Caco-2 (cell line): ENCODE data around the gene ZNF521. TPM values are rescaled to one million over a fixed set of nuclear protein-coding genes. Genes with fewer than 3 reads are reported as not detected.

Experiments used
- BruUV-seq: library from RNA; stranded (reverse); fragments of 400-500 nt; replicated peaks from 2 replicates; lab custom pipeline; 2021; lab: Mats Ljungman, UMichigan
- CTCF ChIA-PET: fragments of 300-600 bp; sonication (Branson Sonifier 250); formaldehyde crosslinking; loops from one replicate; lab custom pipeline; 2022; ENCODE audit warnings: antibody characterized with exemption; lab: Charles Lee
- POLR2A ChIA-PET: fragments of 300-600 bp; sonication (Branson Sonifier 250); formaldehyde crosslinking; loops from one replicate; lab custom pipeline; 2022; ENCODE audit warnings: antibody characterized with exemption; lab: Charles Lee
- DNase-seq, 2 experiments: peaks; one replicate each; pipeline versions ENCODE4 v3.0.0 to v3.0.0-alpha.2; 2020 to 2022
- H3K27me3 ChIP-seq: replicated peaks from 2 replicates; pipeline ENCODE4 v1.6.0; 2011; ENCODE audit warnings: low read length; ENCODE audit not compliant: control insufficient read depth, insufficient read depth
- H3K36me3 ChIP-seq: 2 replicates; pipeline ENCODE4 v1.5.1; 2011; ENCODE audit warnings: low read length; ENCODE audit not compliant: control insufficient read depth, insufficient read depth
- H3K4me1 ChIP-seq: fragments of 250-450 bp; sonication (Bioruptor Pico); 2 replicates; pipeline ENCODE4 v1.5.1; 2020; ENCODE audit warnings: mild to moderate bottlenecking
- H3K4me3 ChIP-seq: 2 replicates; pipeline ENCODE4 v1.5.1; 2011; ENCODE audit warnings: low read depth, mild to moderate bottlenecking, control low read depth, low read length
- H3K9me3 ChIP-seq: fragments of 250-450 bp; sonication (Bioruptor Pico); 2 replicates; pipeline ENCODE4 v1.5.1; 2020; ENCODE audit warnings: mild to moderate bottlenecking, moderate library complexity
- H3K27ac Mint-ChIP-seq: one replicate; pipeline ENCODE4 v1.8.0; 2022; ENCODE audit warnings: mixed read lengths; ENCODE audit not compliant: unreplicated experiment
- H3K27me3 Mint-ChIP-seq: one replicate; pipeline ENCODE4 v1.8.0; 2022; ENCODE audit warnings: mixed read lengths; ENCODE audit not compliant: insufficient read depth, unreplicated experiment
- H3K36me3 Mint-ChIP-seq: one replicate; pipeline ENCODE4 v1.8.0; 2022; ENCODE audit warnings: mild to moderate bottlenecking, mixed read lengths; ENCODE audit not compliant: insufficient read depth, unreplicated experiment
- H3K4me1 Mint-ChIP-seq: one replicate; pipeline ENCODE4 v1.8.0; 2022; ENCODE audit warnings: low read depth, mixed read lengths; ENCODE audit not compliant: unreplicated experiment
- H3K4me3 Mint-ChIP-seq: one replicate; pipeline ENCODE4 v1.8.0; 2022; ENCODE audit warnings: mild to moderate bottlenecking, moderate library complexity, mixed read lengths; ENCODE audit not compliant: unreplicated experiment
- H3K9me3 Mint-ChIP-seq: one replicate; pipeline ENCODE4 v1.8.0; 2022; ENCODE audit warnings: mixed read lengths; ENCODE audit not compliant: unreplicated experiment
- CTCF ChIP-seq, 2 experiments: fragments of 200-600 bp in 1 of 2; IDR thresholded peaks; 1 replicate in 1 of 2; 2 replicates in 1 of 2; pipeline versions ENCODE4 v1.5.1 to v1.8.0; 2011 to 2022; ENCODE audit warnings: antibody characterized with exemption in 1 of 2, control low read depth in 1 of 2, inconsistent platforms in 1 of 2, low read depth in 1 of 2, low read length in 1 of 2, mild to moderate bottlenecking in 1 of 2, moderate library complexity in 1 of 2; ENCODE audit not compliant: insufficient read depth in 1 of 2, severe bottlenecking in 1 of 2, unreplicated experiment in 1 of 2
- intact Hi-C: fragments of 100-400 bp; cut with micrococcal nuclease; formaldehyde crosslinking; loops from one replicate; pipeline ENCODE4 v1.10.0; 2022; ENCODE audit not compliant: unreplicated experiment
- total RNA-seq: library from RNA; stranded (reverse); gene quantifications from 2 replicates; pipeline ENCODE4 v1.2.3, GENCODE V29; 2022

The ZNF521 gene
- total RNA-seq, 1 experiment from 2014 or later = not detected

- Mint-ChIP-seq H3K4me3 (no peak overlapping the region), H3K9me3 (no peaks in the 10 kb centered on the region), H3K36me3 (no peaks in the 10 kb centered on the region), H3K27me3 (peaks cover 3% of the 10 kb centered on the region), H3K4me1 (no peaks in the 10 kb centered on the region), H3K27ac (no peak overlapping the region)
- Histone ChIP-seq H3K27me3 (no peaks in the 10 kb centered on the region), H3K9me3 (no peaks in the 10 kb centered on the region), H3K4me1 (no peaks in the 10 kb centered on the region), H3K4me3 (no peak overlapping the region), H3K36me3 (no peaks in the 10 kb centered on the region)
- ChIA-PET CTCF (no interaction called here), POLR2A (no interaction called here)
- TF ChIP-seq CTCF (IDR thresholded peaks at IDR 0.05; ENCODE audit: insufficient read depth in 1 of 2, low read depth in 1 of 2, low read length in 1 of 2, severe bottlenecking in 1 of 2, unreplicated experiment in 1 of 2) = no peak
- no TSS peak for BruUV-seq
- DNase-seq = no peak
- intact Hi-C loops = no loop called here
Measured at GRCh38 chr18:25175558-25176517, 176.1 kb downstream of the ZNF521 start.

GRCh38 chr18:25174324-25174723 lies 177.6 kb downstream of the ZNF521 start:
- H3K27me3 ChIP-seq = no peaks in the 10 kb centered on the region
- Mint-ChIP-seq H3K4me1 (no peaks in the 10 kb centered on the region), H3K4me3 (no peak overlapping the region), H3K9me3 (no peaks in the 10 kb centered on the region), H3K27ac (no peak overlapping the region), H3K36me3 (no peaks in the 10 kb centered on the region), H3K27me3 (peaks cover 3% of the 10 kb centered on the region)
- no peak for DNase-seq
- TF ChIP-seq CTCF (IDR thresholded peaks at IDR 0.05; ENCODE audit: insufficient read depth in 1 of 2, low read depth in 1 of 2, low read length in 1 of 2, severe bottlenecking in 1 of 2, unreplicated experiment in 1 of 2) = no peak
- POLR2A ChIA-PET = no interaction called here
- BruUV-seq = no TSS peak
- H3K4me1 ChIP-seq = no peaks in the 10 kb centered on the region
- H3K4me3 ChIP-seq = no peak overlapping the region
- CTCF ChIA-PET = no interaction called here
- no peaks in the 10 kb centered on the region for H3K9me3 ChIP-seq
- H3K36me3 ChIP-seq = no peaks in the 10 kb centered on the region
- intact Hi-C loops = no loop called here

GRCh38 chr18:25171334-25171733 lies 180.6 kb downstream of the ZNF521 start:
- no peaks in the 10 kb centered on the region for H3K4me1 Mint-ChIP-seq
- CTCF ChIA-PET = no interaction called here
- H3K4me3 ChIP-seq = no peak overlapping the region
- H3K4me3 Mint-ChIP-seq = no peak overlapping the region
- BruUV-seq = no TSS peak
- intact Hi-C loops = no loop called here
- no peaks in the 10 kb centered on the region for H3K9me3 Mint-ChIP-seq
- H3K4me1 ChIP-seq = no peaks in the 10 kb centered on the region
- H3K9me3 ChIP-seq = no peaks in the 10 kb centered on the region
- peaks cover 3% of the 10 kb centered on the region for H3K27me3 Mint-ChIP-seq
- no peak for TF ChIP-seq CTCF (IDR thresholded peaks at IDR 0.05; ENCODE audit: insufficient read depth in 1 of 2, low read depth in 1 of 2, low read length in 1 of 2, severe bottlenecking in 1 of 2, unreplicated experiment in 1 of 2)
- H3K36me3 Mint-ChIP-seq = no peaks in the 10 kb centered on the region
- no peak for DNase-seq
- POLR2A ChIA-PET = no interaction called here
- H3K36me3 ChIP-seq = no peaks in the 10 kb centered on the region
- H3K27me3 ChIP-seq = no peaks in the 10 kb centered on the region
- H3K27ac Mint-ChIP-seq = no peak overlapping the region
